Activated CD8-positive, alpha-beta memory T cell treated with anti-CD3 and anti-CD28 coated beads, Interleukin-2, amount 50 U/mL, for 24 hours (primary cell): ENCODE results near the gene KPNA1.

ENCODE experiments used
- DNase-seq: peaks from one replicate; pipeline ENCODE4 v3.0.0-alpha.2; 2020; ENCODE audit errors: extremely low read depth

KPNA1 gene

GRCh38 chr3:122415762-122416654 lies 98.7 kb downstream of the KPNA1 start, which contains the start of gene WDR5B:
Gene WDR5B, minus strand, starts transcription at chr3:122416062. Its CDS starts 534 bp downstream, at chr3:122415528.
- peak; percentile 99 for DNase-seq

- no peak for DNase-seq
These were observed 99.5 kb downstream of the KPNA1 start for GRCh38 chr3:122415104-122415744.

- no peak for DNase-seq
These were observed 100.3 kb downstream of the KPNA1 start for GRCh38 chr3:122414391-122414790.

- no peak for DNase-seq
These were observed 104.1 kb downstream of the KPNA1 start for GRCh38 chr3:122410639-122411038.

- DNase-seq = no peak
These were observed 104.6 kb downstream of the KPNA1 start for GRCh38 chr3:122410111-122410510.

- DNase-seq = no peak
These were observed 105.3 kb downstream of the KPNA1 start for GRCh38 chr3:122409446-122409845.

GRCh38 chr3:122407946-122408345 lies 106.8 kb downstream of the KPNA1 start:
- DNase-seq = no peak

- no peak for DNase-seq
These were observed 108.5 kb downstream of the KPNA1 start for GRCh38 chr3:122406198-122406597.

GRCh38 chr3:122405015-122405414 lies 109.7 kb downstream of the KPNA1 start:
- no peak for DNase-seq

GRCh38 chr3:122403489-122403888 lies 111.2 kb downstream of the KPNA1 start:
- no peak for DNase-seq

- DNase-seq = no peak
These were observed 115.8 kb downstream of the KPNA1 start for GRCh38 chr3:122398920-122399319.

GRCh38 chr3:122397201-122397600 lies 117.5 kb downstream of the KPNA1 start:
- no peak for DNase-seq

- DNase-seq = no peak
These were observed 118.2 kb downstream of the KPNA1 start for GRCh38 chr3:122396511-122396910.

GRCh38 chr3:122395582-122395981 lies 119.2 kb downstream of the KPNA1 start:
- no peak for DNase-seq

GRCh38 chr3:122394173-122394572 lies 120.6 kb downstream of the KPNA1 start:
- DNase-seq = no peak

GRCh38 chr3:122392868-122393844 lies 121.6 kb downstream of the KPNA1 start:
- DNase-seq = no peak

- no peak for DNase-seq
These were observed 122.9 kb downstream of the KPNA1 start for GRCh38 chr3:122391681-122392446.

GRCh38 chr3:122390665-122391064 lies 124.1 kb downstream of the KPNA1 start:
- no peak for DNase-seq

- no peak for DNase-seq
These were observed 124.8 kb downstream of the KPNA1 start for GRCh38 chr3:122389892-122390291.

- DNase-seq = no peak
These were observed 125.5 kb downstream of the KPNA1 start for GRCh38 chr3:122389197-122389596.

GRCh38 chr3:122387709-122388108 lies 127.0 kb downstream of the KPNA1 start:
- no peak for DNase-seq
